GM19452 (cell line): Measurements from ENCODE around the gene DHRS13.
"Not testable (repeated sequence)": the region's sequence is repeated elsewhere in the genome, so short reads cannot be mapped to it uniquely, and the experiment has no call there.

Source experiments
- ATAC-seq: cut with Tn5 transposase; IDR thresholded peaks from one replicate; pipeline ENCODE4 v1.9.1; 2021; ENCODE audit not compliant: unreplicated experiment

DHRS13 gene

GRCh38 chr17:28861393-28862203 lies 41.3 kb downstream of the DHRS13 start:
- ATAC-seq = no peak

- no peak for ATAC-seq
Observed at GRCh38 chr17:28860363-28860808, 42.5 kb downstream of the DHRS13 start.

GRCh38 chr17:28858801-28859355 lies 44.0 kb downstream of the DHRS13 start:
- no peak for ATAC-seq

- no peak for ATAC-seq
Observed at GRCh38 chr17:28857905-28858800, 44.7 kb downstream of the DHRS13 start.

GRCh38 chr17:28856028-28856574 lies 46.8 kb downstream of the DHRS13 start:
- no peak for ATAC-seq

- ATAC-seq = no peak
Observed at GRCh38 chr17:28855336-28855679, 47.6 kb downstream of the DHRS13 start.

GRCh38 chr17:28854457-28855335 lies 48.2 kb downstream of the DHRS13 start, which contains the start of gene ERAL1:
Gene ERAL1 (plus strand): TSS chr17:28855016. CDS start chr17:28855035, 19 bp downstream.
- ATAC-seq = peak; percentile 94

- ATAC-seq = no peak
Observed at GRCh38 chr17:28853295-28853694, 49.6 kb downstream of the DHRS13 start.

GRCh38 chr17:28849281-28849680 lies 53.6 kb downstream of the DHRS13 start:
- ATAC-seq = no peak

- ATAC-seq = not testable (repeated sequence)
Observed at GRCh38 chr17:28848667-28849066, 54.2 kb downstream of the DHRS13 start.
